Activated T-helper 1 cell treated with anti-CD3 and anti-CD28 coated beads, Interleukin-12 subunit alpha, Interleukin-12 subunit beta, Interleukin-2, Interleukin-4 antibody, amounts not matched to agents 30 ng/mL and 10 ng/mL and 1 ng/mL, durations not matched to agents 14 hours and 24 hours and 36 hours (primary cell): ENCODE data around the gene CACNA1D. TPM values are rescaled to one million over a fixed set of nuclear protein-coding genes. Genes with fewer than 3 reads are reported as not detected.
"Not testable (repeated sequence)": the region's sequence is repeated elsewhere in the genome, so short reads cannot be mapped to it uniquely, and the experiment has no call there.

Experiments used
- DNase-seq: peaks from one replicate; pipeline ENCODE4 v3.0.0; 2021; ENCODE audit warnings: low spot score
- H3K27ac Mint-ChIP-seq: one replicate; pipeline ENCODE4 v1.8.0; 2021; ENCODE audit warnings: mild to moderate bottlenecking, mixed read lengths
- H3K27me3 Mint-ChIP-seq: one replicate; pipeline ENCODE4 v1.8.0; 2022; ENCODE audit warnings: mild to moderate bottlenecking, moderate library complexity, mixed read lengths; ENCODE audit not compliant: insufficient read depth
- H3K36me3 Mint-ChIP-seq: one replicate; pipeline ENCODE4 v1.8.0; 2021; ENCODE audit warnings: low read depth, mixed read lengths
- H3K4me1 Mint-ChIP-seq: one replicate; pipeline ENCODE4 v1.8.0; 2021; ENCODE audit warnings: low read depth, mixed read lengths
- H3K4me3 Mint-ChIP-seq: one replicate; pipeline ENCODE4 v1.8.0; 2021; ENCODE audit warnings: mild to moderate bottlenecking, moderate library complexity, mixed read lengths
- H3K9me3 Mint-ChIP-seq: one replicate; pipeline ENCODE4 v1.8.0; 2021; ENCODE audit warnings: mixed read lengths
- intact Hi-C: fragments of 100-400 bp; cut with micrococcal nuclease; formaldehyde crosslinking; loops from one replicate; pipeline ENCODE4 v1.15.1; 2024
- total RNA-seq: library from RNA; stranded (reverse); gene quantifications from 2 replicates; pipeline ENCODE4 v1.2.3, GENCODE V29; 2022

The CACNA1D gene
- total RNA-seq, 1 donor from 2014 or later, result 0.65 TPM

DNA sequence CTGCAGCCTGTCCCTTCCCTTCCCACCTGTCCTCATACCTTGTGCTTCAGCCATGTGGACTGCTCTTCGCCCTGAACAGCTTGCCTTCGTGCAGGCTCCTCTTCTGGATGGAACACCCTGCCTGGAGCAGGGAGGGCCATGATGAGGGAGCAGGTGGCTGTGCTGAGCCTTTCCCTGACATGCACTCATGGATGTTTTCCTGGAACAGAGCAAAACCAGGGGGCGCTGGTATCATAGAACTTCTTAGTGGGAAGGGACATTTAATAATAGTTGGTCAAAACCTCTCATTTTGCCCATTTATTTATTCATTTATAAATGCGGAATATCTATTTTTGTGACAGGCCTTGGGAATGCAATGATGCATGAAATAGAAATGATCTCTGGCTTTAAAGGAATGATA lies 149.3 kb downstream of the CACNA1D start:
- Mint-ChIP-seq H3K36me3 (no peaks in the 10 kb centered on the region), H3K4me1 (no peaks in the 10 kb centered on the region), H3K4me3 (no peak overlapping the region), H3K27ac (no peak overlapping the region), H3K27me3 (peaks cover 9% of the 10 kb centered on the region), H3K9me3 (no peaks in the 10 kb centered on the region)
- DNase-seq, result no peak
- intact Hi-C loops, result no loop called here

GRCh38 chr3:53645754-53646153 lies 151.3 kb downstream of the CACNA1D start:
- Mint-ChIP-seq H3K36me3 (no peaks in the 10 kb centered on the region), H3K27ac (no peak overlapping the region), H3K27me3 (peaks cover 12% of the 10 kb centered on the region), H3K4me1 (peaks cover 7% of the 10 kb centered on the region), H3K4me3 (no peak overlapping the region), H3K9me3 (no peaks in the 10 kb centered on the region)
- intact Hi-C loops, result no loop called here
- no peak for DNase-seq

- peaks cover 7% of the 10 kb centered on the region for H3K4me1 Mint-ChIP-seq
- H3K4me3 Mint-ChIP-seq, result no peak overlapping the region
- H3K36me3 Mint-ChIP-seq, result no peaks in the 10 kb centered on the region
- H3K27me3 Mint-ChIP-seq, result peaks cover 10% of the 10 kb centered on the region
- H3K9me3 Mint-ChIP-seq, result no peaks in the 10 kb centered on the region
- no peak for DNase-seq
- H3K27ac Mint-ChIP-seq, result no peak overlapping the region
- intact Hi-C loops, result no loop called here
Observed at GRCh38 chr3:53646723-53647122, 152.3 kb downstream of the CACNA1D start.

DNA sequence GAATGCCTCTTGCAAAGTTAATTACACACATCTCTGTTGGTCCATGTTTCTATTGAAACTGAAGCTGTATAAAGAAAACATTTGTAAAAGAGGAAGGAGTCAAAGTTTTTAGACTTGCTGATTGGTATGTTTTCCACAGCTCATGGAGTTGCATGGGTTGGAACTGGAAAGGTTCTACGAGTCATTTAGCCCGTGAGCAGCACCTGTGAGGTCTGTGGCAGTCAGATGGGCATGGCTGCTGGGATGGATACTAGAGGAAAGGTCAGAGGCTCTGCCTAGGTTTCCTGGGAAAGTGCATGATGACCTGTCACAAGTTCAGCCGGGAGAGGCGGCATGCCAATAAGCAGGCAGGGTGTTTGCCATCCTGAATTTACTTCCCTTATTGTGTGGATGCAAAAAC lies 155.4 kb downstream of the CACNA1D start:
- peaks cover 2% of the 10 kb centered on the region for H3K36me3 Mint-ChIP-seq
- no peak overlapping the region for H3K27ac Mint-ChIP-seq
- H3K4me1 Mint-ChIP-seq, result peaks cover 7% of the 10 kb centered on the region
- intact Hi-C loops, result no loop called here
- peaks cover 14% of the 10 kb centered on the region for H3K27me3 Mint-ChIP-seq
- H3K4me3 Mint-ChIP-seq, result no peak overlapping the region
- peaks cover 17% of the 10 kb centered on the region for H3K9me3 Mint-ChIP-seq
- DNase-seq, result no peak

- peaks cover 2% of the 10 kb centered on the region for H3K36me3 Mint-ChIP-seq
- H3K4me3 Mint-ChIP-seq, result no peak overlapping the region
- H3K4me1 Mint-ChIP-seq, result peaks cover 7% of the 10 kb centered on the region
- DNase-seq, result no peak
- H3K27me3 Mint-ChIP-seq, result peaks cover 13% of the 10 kb centered on the region
- peaks cover 17% of the 10 kb centered on the region for H3K9me3 Mint-ChIP-seq
- H3K27ac Mint-ChIP-seq, result no peak overlapping the region
- intact Hi-C loops, result no loop called here
Observed at GRCh38 chr3:53650424-53650823, 156.0 kb downstream of the CACNA1D start.

DNA sequence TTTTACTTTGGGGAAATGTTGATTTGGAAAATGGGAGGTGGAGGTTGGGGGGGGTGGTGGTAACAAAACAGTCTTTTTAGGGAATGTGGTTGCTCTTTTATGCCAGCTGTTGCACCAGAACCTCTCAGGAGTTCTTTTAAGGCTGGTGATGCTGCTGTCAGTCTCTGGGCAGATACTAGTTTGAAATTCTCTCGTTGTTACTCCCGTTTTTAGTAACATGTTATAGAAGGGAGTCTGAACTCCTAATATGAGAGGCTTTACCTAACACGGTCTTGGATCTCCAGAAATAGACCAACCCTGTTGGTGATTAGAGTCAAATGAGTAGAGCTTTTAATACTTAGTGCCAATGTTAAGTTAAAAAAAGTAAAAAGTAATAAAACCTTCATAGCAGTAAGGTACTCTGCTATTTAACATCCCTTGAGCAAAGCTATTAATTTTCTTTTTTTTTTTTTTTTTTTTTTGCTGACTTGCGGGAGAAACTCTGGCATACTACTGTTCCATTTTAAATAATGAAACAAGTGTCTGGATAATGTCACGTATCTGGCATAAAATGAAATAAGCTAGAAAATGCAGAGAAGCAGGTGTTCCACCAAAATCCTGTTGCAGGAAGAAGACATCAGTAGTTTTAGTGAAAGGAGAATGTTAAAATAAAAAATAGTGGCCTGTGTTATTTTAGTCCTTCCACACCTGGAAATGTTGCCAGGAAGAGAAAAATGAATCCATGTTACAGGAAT lies 156.7 kb downstream of the CACNA1D start:
- Mint-ChIP-seq H3K9me3 (peaks cover 23% of the 10 kb centered on the region), H3K27me3 (peaks cover 15% of the 10 kb centered on the region), H3K36me3 (peaks cover 2% of the 10 kb centered on the region), H3K27ac (no peak overlapping the region), H3K4me1 (peaks cover 7% of the 10 kb centered on the region), H3K4me3 (no peak overlapping the region)
- intact Hi-C loops, result no loop called here
- no peak for DNase-seq

DNA sequence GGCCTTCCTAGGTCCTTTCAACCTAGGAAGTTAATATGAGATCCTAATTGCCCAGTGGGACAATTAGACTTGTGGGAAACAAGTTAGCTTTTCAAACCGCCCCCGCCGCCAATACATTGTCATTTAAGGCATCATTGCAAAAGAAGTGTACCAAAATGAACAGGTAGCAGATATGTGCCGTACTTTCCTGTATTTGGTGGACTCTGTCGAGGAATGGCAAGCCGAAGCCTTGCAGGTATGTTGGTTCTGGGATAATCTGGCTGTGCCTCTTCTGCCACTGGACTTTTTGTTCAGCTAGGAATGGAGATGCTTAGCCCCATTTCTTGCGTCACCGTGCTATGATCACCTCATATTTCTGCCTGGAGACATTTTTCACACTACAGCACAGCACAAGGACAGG lies 157.5 kb downstream of the CACNA1D start:
- H3K36me3 Mint-ChIP-seq, result peaks cover 2% of the 10 kb centered on the region
- peaks cover 7% of the 10 kb centered on the region for H3K4me1 Mint-ChIP-seq
- H3K4me3 Mint-ChIP-seq, result no peak overlapping the region
- peaks cover 23% of the 10 kb centered on the region for H3K9me3 Mint-ChIP-seq
- intact Hi-C loops, result no loop called here
- H3K27me3 Mint-ChIP-seq, result peaks cover 12% of the 10 kb centered on the region
- DNase-seq, result no peak
- H3K27ac Mint-ChIP-seq, result no peak overlapping the region

- no peaks in the 10 kb centered on the region for H3K36me3 Mint-ChIP-seq
- H3K4me3 Mint-ChIP-seq, result no peak overlapping the region
- no peaks in the 10 kb centered on the region for H3K4me1 Mint-ChIP-seq
- DNase-seq, result no peak
- H3K27me3 Mint-ChIP-seq, result peaks cover 10% of the 10 kb centered on the region
- intact Hi-C loops, result no loop called here
- H3K27ac Mint-ChIP-seq, result no peak overlapping the region
- peaks cover 35% of the 10 kb centered on the region for H3K9me3 Mint-ChIP-seq
Observed at GRCh38 chr3:53657651-53658050, 163.2 kb downstream of the CACNA1D start.

GRCh38 chr3:53658613-53659193 lies 164.3 kb downstream of the CACNA1D start:
- no peaks in the 10 kb centered on the region for H3K36me3 Mint-ChIP-seq
- H3K9me3 Mint-ChIP-seq, result peaks cover 38% of the 10 kb centered on the region
- DNase-seq, result no peak
- no peak overlapping the region for H3K4me3 Mint-ChIP-seq
- no peak overlapping the region for H3K27ac Mint-ChIP-seq
- no peaks in the 10 kb centered on the region for H3K4me1 Mint-ChIP-seq
- intact Hi-C loops, result no loop called here
- H3K27me3 Mint-ChIP-seq, result peaks cover 6% of the 10 kb centered on the region

DNA sequence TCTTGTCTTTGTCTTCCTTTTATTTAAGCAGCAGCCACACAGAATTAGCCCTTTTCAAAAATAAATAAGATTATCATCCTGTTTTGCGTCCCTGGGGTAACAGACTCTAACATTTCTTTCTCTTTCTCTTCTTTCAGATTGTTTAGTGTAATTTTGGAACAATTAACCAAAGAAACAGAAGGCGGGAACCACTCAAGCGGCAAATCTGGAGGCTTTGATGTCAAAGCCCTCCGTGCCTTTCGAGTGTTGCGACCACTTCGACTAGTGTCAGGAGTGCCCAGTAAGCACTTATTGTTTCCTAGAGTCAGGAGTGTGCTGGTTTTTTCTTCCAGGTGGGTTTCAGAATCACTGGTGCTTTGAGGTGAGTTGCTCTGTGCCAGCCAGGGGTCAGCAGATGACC lies 165.6 kb downstream of the CACNA1D start:
- H3K36me3 Mint-ChIP-seq, result no peaks in the 10 kb centered on the region
- no peak overlapping the region for H3K4me3 Mint-ChIP-seq
- peaks cover 38% of the 10 kb centered on the region for H3K9me3 Mint-ChIP-seq
- no peaks in the 10 kb centered on the region for H3K4me1 Mint-ChIP-seq
- H3K27me3 Mint-ChIP-seq, result peaks cover 6% of the 10 kb centered on the region
- no peak overlapping the region for H3K27ac Mint-ChIP-seq
- no peak for DNase-seq
- intact Hi-C loops, result no loop called here

DNA sequence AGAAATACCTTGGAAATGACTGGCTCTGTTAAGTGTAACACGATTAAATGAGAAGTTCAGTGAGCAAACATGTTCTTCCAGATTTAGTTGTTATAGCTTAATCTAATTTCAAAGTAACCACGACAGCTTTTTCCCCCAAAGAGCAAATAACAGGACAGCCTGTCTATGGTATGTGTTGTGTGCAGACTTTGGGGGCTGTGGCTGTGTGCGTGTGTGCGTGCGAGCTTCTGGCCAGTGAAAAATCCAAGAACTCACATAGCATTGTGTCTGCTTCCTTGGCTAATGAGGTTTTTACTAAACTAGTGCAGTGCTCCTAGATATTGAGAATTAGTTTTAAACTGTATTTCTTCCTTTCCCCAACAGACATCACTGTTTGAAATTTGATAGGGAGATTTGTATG lies 167.1 kb downstream of the CACNA1D start:
- DNase-seq, result no peak
- H3K27ac Mint-ChIP-seq, result no peak overlapping the region
- peaks cover 3% of the 10 kb centered on the region for H3K27me3 Mint-ChIP-seq
- no peak overlapping the region for H3K4me3 Mint-ChIP-seq
- H3K9me3 Mint-ChIP-seq, result peaks cover 32% of the 10 kb centered on the region
- no peaks in the 10 kb centered on the region for H3K4me1 Mint-ChIP-seq
- H3K36me3 Mint-ChIP-seq, result no peaks in the 10 kb centered on the region
- intact Hi-C loops, result no loop called here

DNA sequence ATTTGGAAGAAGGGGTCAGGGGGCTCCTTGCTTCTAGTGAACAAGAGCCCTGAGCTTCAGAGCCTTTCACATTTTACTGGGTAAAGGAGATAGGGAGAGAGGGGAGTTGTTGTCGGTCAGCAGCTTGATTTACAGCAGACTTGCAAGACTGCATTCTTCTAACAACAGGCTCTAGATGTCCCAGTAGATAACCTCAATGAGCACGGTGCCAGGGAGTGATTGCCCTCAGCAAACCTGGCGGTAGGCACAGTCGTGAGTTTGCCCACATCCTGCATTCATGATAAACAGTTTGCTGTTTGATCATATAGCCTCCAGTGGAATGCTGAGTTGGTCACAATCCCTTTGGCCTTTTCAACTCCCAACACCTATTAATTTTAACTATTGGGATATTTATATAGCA lies 170.4 kb downstream of the CACNA1D start:
- DNase-seq, H3K36me3 Mint-ChIP-seq, H3K4me1 Mint-ChIP-seq, H3K27me3 Mint-ChIP-seq, H3K4me3 Mint-ChIP-seq, intact Hi-C loops, H3K27ac Mint-ChIP-seq: not testable (repeated sequence)
- peaks cover 32% of the 10 kb centered on the region for H3K9me3 Mint-ChIP-seq

DNA sequence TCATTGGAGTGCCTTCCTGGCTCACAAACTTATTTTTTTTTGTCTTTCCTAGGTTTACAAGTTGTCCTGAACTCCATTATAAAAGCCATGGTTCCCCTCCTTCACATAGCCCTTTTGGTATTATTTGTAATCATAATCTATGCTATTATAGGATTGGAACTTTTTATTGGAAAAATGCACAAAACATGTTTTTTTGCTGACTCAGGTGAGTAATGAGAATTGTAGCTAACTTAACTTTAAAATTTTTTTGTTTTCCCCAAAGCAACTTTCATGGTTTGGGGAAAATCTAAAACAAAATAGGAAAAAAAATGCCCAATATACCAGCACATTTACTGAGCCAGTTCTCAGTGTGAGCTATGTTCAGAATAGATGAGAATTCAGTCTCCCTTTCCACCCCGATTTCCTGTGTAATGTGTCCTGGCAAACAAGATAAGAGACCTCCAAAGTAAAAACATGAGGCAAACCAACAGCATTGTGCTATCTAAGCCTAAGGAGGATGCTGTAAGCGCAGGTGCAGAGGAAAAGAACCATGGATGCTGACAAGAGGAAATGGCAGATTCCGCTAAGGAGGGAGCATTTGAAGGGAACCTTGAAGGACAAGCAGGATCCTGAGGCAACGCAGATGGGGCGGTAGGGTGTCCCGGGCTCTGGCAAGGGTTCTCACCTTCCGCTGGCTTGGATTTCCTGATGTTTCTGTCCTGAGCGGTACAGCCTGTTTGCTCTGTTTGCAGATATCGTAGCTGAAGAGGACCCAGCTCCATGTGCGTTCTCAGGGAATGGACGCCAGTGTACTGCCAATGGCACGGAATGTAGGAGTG lies 171.4 kb downstream of the CACNA1D start:
- DNase-seq, result no peak
- H3K4me1 Mint-ChIP-seq, result no peaks in the 10 kb centered on the region
- no peak overlapping the region for H3K27ac Mint-ChIP-seq
- H3K9me3 Mint-ChIP-seq, result peaks cover 28% of the 10 kb centered on the region
- H3K36me3 Mint-ChIP-seq, result no peaks in the 10 kb centered on the region
- H3K4me3 Mint-ChIP-seq, result no peak overlapping the region
- intact Hi-C loops, result no loop called here
- H3K27me3 Mint-ChIP-seq, result peaks cover 9% of the 10 kb centered on the region
